KG1 (cell line): ENCODE measurements around the gene NANOS1.

Experiments used
- DNase-seq: peaks from one replicate; lab custom pipeline; 2025; lab: John Stamatoyannopoulos, UW

Gene NANOS1

DNA sequence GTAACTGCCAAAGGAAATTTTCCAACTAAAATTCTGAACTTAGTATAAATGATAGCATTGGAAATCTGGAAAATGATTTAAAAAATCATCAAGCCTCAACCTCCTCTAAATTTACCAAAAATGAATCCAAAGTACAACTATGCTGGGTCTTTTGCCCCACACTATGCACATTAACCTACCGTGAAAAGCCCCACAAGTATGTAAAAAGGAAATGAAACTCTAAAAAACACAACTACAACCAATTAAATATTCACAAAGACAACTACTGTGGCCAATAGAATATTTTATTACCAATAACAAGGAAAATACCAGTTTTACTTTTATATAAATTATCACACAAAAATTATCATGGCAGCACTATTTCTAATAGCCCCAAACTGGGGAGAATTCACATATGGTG is 31.8 kb downstream of the NANOS1 start:
- DNase-seq = no peak

DNA sequence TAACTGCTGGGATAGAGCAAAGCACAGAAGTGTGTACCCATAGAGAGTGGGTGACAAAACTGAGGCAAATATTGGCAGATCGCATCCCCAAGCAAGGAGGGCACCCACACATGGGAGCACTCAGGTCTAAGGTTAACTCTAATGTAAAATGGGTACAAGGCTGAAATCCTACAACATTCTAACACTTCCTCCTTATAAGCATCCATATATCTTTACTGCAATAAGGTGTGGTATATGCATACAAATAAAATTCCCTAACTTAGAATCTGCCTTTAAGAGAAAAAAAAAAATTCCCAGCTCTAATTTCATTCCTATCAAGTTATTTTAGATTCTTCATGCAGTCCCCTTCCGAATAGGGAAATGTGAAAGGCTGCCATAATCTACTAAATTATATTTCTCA is 32.4 kb downstream of the NANOS1 start:
- DNase-seq = no peak

DNA sequence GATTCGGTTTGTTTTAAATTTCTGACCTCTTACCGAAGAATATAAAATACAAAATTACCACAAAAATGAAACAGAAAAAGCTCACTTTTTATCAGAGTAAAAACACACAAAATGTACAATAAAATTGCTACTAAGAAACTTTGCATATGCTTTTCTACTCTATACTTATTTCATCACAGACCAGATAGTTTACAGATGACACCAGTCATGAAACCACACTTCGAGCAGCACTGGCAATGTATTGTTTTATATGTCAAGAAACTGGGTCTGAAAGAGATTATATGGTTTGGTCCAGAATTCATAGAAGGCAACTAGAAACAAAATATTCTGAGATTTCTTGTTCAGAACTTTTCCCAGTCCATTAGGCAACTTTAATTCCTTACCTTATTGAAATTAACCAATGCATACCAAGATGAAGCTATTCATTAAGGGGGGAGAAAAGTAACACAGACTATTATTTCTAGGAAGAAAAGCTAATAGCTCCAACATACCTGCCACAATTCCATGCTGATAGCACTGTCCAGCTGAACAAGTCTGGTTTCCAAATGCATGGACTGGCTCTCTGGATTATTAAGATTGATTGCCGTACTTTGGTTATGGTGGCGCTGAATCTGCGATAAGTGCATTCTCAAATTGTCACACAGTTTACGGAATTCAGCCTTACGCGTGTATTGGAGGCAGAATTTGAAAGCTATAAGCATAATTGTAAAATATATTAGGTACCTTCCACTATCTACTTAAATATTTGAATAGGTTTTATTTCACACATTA is 41.1 kb downstream of the NANOS1 start:
- no peak for DNase-seq

GRCh38 chr10:119073584-119073983 is 44.1 kb downstream of the NANOS1 start:
- DNase-seq = no peak

- DNase-seq = no peak
Measured at GRCh38 chr10:119078422-119079179, 49.1 kb downstream of the NANOS1 start.

- DNase-seq = peak; percentile 24
Measured at GRCh38 chr10:119079599-119080520, 50.3 kb downstream of the NANOS1 start.

DNA sequence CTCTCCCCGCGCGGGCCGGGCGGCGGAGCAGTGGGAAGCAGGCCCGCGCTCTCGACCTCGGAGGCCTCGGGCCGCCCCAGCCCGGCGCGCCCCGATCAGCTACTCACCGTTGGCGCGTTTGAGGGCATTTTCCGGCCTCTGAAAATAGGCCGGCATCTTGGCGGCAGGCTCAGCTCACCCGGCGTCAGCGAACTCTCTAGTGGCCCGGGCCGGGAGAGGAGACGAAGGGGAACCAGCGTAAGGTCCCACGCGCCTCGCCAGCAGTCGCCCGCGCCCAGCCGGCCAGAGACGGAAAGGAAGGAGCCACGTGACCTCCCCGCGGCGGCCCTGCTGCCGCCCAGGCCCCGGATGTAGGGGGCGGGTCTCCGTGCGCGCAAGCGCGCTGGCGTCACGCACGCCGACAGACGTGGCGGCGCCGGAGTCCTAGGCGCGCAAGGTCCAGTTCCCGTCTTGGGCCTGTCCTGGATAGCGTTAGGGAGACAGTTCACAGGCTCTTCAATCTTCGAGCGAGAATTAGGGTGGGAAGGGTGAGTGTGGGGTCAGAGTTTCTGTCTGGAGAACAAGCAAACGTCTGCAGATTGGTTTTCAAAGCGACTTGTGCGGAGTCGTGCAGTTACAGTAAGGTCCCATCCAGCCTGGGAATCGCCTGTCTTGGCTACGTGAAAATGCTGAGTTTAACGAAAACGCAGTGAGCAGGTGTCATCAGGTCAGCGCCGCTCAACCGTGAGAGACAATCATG is 51.2 kb downstream of the NANOS1 start, which contains the start of gene EIF3A:
Gene EIF3A (minus strand): TSS at position 297 of the 739 bp plus-strand sequence. CDS start 141 bp downstream, at position 156.
- peak; percentile 91 for DNase-seq
